ENCODE results near the gene CNTN2.

DNA sequence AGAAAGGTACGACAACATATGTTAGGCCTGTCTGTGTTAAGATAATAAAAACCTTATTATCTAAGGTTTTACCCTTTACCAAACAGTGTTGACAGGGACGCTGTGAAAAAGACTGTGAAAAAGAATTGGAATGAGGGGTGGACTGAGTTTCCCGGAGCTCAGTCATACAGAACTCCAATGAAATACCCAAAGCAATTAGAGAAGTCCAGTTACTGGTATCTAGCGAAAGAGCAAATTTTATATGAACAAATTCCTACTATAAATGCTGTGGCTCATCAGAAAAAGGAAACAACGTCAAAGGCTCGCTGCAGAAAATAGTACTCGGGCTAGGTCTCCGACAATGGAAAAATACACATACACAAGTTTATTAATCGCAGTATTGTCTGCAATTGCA is 79.5 kb downstream of the CNTN2 start:
- TF ChIP-seq ATF6 (CRISPR knock-in tag; IDR thresholded peaks at IDR 0.05), result no peak
- no peak for TF ChIP-seq FOXJ3 (CRISPR knock-in tag; IDR thresholded peaks at IDR 0.05; ENCODE audit: borderline replicate concordance)
- TF ChIP-seq ELF4 (CRISPR knock-in tag; IDR thresholded peaks at IDR 0.05; ENCODE audit: low read depth), result no peak
- TF ChIP-seq CTCF (IDR thresholded peaks at IDR 0.05), result no peak
- no peak for TF ChIP-seq ATF3 (CRISPR knock-in tag; conservative IDR thresholded peaks at IDR 0.05)
- TF ChIP-seq SMAD3 (CRISPR knock-in tag; IDR thresholded peaks at IDR 0.05; ENCODE audit: borderline replicate concordance), result no peak
- TF ChIP-seq SP1 (CRISPR knock-in tag; conservative IDR thresholded peaks at IDR 0.05), result no peak
